ENCODE measurements around the gene ZNF117.
"Not testable (repeated sequence)": the region's sequence is repeated elsewhere in the genome, so short reads cannot be mapped to it uniquely, and the experiment has no call there.

ZNF117 gene

DNA sequence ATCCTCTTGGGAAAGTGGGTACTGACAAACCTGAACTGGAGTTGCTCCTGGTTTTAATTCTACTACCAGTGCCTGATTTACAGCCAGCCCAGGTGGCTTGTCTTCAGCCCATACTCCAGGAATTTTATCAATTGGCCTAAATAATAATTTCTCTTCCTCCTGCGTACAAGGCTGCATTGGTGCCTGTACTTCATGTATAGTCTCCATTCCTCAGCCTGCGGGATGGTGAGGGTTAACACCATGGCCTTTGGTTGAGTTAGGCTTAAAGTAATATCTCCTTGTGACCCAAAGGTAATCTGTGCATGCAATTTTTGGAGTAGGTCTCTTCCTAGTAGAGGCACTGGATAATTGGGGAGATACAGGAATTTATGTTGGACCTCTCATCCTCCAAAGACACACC lies 5.5 kb upstream of the ZNF117 start:
- DNase-seq = no peak

DNA sequence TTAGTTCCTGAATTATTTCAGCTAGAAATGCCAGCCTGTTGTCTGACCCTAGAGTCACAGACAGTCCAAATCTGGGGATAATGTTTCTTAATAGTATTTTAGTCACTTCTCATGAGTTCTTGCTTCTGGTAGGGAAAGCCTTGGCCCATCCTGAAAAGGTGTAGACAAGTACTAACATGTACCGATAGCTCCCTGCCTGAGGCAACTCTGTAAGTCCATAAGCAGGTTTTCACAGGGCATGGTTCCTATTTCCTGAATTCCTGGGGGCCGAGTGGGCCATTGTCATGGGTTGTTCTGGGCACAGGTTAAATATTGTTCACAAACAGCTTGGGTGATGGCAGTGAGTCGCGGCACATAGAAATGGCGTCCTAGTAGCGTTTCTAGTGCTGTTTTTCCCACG lies 3.1 kb upstream of the ZNF117 start:
- no peak for DNase-seq

DNA sequence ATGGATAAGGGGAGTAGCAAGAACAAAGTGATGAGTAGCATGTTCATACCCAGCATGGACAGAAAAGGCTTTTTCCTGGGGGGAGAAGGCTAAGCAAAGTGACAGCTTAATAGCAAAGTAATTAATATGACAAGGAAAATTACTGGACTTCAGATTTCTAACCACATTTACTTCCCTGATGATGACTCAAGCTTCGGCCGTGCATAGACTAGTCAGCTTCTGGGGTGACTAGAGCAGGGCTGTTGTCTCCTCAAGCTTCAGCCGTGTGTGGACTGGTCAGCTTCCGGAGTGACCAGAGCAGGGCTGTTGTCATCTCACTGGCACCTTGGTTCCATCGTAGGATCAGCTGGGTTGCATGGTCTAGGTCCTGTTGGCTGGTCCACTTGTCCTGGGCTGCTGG lies 2.1 kb upstream of the ZNF117 start:
- no peak for DNase-seq

DNA sequence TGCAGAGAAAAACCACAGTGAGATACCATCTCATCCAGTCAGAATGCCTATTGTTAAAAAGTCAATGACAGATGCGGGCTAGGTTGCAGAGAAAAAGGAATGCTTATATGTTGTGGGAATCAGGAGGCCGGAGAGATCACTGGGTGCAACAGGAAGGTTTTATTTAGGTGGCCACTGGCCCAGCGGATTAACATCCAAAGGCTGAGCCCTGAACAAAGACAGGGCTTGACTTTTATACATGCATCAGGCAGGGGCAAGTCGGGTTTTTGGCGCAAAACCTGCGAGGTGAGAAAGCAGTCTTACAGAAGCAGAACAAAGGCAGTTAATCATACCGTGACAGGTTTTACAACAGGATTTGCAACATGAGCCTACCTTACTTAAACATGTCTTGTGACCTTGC lies 620 bp downstream of the ZNF117 start:
- no peak for DNase-seq

DNA sequence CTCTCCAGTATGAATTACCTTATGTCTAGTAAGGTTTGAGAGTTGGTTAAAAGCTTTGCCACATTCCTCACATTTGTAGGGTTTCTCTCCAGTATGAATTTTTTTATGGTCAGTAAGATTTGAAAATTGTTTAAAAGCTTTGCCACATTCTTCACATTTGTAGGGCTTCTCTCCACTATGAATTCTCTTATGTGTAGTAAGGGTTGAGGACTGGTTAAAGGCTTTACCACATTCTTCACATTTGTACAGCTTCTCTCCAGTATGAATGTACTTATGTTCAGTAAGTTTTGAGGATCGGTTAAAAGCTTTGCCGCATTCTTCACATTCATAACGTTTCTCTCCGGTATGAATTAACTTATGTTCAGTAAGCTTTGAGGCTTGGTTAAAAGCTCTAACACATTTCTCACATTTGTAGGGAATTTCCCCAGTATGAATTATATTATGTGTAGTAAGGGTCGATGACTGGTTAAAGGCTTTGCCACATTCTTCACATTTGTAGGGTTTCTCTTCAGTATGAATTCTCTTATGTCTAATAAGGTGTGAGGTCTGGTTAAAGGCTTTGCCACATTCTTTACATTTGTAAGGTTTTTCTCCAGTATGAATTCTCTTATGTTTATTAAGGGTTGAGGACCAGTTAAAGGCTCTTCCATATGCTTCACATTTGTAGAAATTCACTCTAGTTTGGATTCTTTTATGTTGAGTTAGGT lies 12.2 kb downstream of the ZNF117 start:
- DNase-seq = no peak

DNA sequence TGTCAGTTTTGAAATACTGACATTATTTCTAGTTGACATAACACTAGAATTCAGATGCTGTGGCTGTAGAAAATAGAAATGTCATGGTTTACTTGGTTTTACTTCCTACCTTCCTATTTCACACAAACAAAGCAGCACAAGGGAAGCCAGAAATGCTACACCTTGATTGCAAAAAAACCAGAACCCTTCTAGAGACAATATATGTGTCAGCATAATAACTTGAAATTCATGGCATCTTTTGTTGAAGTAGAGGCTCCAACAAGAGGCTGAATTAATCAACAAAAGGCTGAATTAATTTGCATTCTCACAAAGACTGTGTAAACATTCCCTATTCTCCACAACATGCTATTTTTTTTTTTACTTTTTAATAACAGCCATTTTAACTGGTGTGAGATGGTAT lies 25.2 kb downstream of the ZNF117 start:
- DNase-seq = no peak

DNA sequence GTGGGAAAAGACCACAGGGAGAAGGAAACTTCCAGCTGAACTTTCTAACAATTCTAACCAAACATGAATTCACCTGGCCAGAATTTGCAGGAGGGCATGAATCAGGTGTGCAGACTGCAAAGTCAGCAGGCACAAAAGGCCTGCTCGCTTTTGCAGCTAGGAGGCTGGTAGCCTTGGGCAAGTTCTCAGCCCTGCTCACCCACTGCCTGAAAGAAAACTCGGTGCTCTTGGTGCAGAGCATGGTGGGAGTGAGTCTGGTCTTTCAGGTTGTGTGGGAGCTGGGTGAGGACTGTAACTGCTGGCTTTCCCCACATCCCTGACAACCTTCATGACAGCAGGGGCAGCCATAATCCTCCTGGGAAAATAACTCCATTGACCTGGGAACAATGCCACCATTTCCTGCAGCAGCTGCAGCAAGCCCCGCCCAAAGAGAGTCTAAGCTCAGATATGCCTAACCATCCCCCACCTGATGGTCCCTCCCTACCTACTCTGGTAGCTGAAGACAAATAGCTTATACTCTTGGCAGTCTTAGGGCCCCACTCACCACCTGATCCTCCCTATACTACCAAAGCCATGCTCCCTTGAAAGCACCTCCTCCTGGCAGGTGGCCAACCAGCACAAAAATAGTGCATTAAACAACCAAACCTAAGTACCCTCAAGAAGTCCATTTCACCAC lies 31.6 kb downstream of the ZNF117 start:
- no peak for DNase-seq

DNA sequence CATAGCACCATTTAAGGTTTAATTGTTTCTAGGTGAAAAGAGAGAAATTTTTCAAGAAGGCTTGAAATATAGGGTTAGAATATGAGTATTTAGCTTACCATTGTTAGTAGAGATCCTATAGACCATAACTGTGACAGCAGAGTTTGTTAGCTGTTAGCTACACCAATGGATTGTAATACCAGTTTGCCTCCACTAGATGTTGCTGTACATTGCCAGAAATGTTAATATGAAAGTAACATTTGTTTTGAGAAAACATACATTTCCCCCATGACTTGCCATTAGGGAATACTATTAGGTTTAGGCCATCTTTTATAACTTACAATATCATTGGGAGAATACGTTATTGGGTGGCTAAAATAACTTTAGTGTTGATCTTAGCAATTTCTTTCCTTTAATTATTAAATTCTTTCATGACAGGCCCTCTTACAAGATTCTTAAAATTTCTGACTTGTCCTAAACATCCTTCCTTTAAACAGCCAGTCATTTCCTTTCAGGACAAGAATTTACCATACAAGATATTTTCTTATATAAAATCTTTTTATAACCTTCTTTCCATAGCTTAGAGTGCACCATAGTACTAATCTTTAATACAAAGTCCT lies 39.5 kb downstream of the ZNF117 start:
- DNase-seq = no peak

DNA sequence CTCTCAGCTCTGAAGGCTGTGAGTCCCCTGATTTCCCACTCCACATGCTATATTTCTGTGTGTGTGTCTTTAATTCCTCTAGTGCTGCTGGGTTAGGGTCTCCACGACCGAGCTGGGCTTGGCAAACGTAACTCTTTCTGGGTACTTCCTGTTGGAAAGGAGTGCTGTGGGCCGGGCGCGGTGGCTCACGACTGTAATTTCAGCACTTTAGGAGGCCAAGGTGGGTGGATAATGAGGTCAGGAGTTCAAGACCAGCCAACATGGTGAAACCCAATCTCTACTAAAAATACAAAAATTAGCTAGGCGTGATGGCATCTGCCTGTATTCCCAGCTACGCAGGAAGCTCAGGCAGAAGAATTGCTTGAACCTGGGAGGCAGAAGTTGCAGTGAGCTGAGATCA lies 40.2 kb downstream of the ZNF117 start:
- not testable (repeated sequence) for DNase-seq

DNA sequence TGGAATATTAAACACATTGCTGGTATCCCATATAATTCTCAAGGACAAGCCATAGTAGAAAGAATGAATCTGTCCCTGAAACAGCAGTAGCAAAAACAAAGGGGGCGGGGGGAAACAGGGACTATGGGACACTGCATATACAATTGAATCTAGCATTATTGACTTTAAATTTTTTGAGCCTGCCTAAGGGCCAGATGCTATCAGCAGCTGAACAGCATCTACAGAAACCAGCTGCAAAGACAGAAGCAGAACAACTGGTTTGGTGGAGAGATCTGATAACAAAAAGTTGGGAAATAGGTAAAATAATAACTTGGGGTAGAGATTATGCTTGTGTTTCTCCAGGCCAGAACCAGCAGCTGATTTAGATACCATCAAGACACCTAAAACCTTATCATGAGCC lies 42.1 kb downstream of the ZNF117 start:
- not testable (repeated sequence) for DNase-seq

DNA sequence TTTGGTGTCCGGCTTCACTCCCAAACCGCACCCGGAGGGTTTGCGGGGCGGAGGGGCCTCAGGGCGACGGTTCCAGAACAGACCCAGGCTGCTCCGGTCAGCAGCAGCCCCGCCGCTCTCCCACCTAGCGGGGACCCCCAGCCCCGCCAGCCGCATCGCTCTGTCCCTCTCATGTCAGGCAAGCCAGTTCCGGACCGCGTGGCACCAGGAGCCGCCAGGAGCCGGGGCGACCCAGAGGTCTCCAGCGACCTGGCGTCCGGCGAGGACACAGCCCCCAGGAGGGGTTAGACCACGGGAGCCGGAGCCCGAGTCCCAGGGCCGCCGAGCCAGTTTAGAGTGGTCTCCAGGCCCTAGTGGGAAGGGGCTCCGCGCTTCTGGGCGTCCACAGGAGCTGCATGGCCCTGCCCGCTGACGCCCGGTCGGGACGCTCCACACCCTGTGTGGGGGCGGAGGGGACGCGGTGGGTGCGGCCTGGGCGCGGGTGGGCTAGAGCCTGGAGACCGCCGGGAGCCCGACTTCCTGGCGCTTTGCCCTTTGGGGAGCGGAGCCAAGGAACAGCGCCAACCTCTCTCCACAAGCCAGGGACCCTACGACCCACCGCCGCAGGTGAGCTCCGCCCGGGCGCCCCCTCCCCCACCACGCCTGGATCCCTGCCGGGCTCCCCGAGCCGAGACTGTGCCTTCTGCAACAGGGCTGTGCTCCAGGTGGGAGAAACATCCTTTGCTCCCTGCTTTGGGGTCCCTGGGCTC lies 43.4 kb downstream of the ZNF117 start:
- DNase-seq = no peak

DNA sequence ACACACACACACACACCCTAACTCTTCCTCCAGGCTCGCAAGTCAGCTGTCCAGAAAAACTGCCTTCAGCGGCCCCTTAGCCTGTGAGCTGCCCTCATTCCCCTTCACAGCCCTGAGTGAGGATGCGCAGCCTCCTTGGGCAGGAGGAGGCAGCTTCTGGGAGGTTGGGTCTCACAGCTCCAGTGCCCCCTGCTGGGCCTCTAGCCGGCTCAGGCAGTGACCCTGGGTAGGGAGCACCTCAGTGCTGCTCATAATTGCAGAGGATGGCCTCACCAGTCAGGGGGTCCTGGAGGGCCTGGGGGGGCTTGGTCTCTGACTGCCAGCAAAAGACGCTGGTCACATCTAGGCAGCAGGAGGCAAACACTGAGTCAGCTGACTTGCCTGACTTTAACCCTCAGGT lies 44.1 kb downstream of the ZNF117 start:
- peak; percentile 37 to 52 for DNase-seq

DNA sequence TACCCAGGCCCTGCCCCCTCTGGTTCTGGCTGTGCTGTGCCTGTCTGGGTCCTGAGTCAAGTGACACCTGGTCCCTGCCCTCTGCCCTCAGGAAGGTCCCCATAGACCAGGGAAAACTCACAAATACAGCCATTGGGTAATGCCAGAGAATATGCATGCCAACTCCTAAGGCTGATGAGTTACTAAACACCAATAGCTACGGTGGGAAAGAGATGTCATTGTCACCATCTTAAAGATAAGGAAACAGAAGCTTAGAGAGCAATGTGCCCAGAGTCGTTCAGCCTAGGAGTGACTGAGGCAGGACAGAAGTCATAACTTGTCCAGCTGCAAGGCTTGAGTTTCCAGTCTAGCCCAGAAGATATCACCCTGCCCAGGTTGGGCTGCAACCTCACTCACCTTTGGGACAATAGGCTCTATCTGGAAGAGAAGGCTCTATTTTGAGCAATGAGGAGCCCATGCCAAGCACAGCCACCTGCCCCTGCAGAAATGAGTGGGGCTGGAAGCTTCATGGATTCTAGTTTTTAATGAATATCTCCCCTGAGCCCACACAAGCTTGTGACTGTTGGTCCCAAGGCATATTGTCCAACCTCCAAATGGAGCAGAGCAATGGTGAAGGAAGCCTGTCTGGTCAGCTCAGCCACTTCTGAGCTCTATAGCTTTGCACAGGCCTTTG lies 45.2 kb downstream of the ZNF117 start:
- DNase-seq = no peak

DNA sequence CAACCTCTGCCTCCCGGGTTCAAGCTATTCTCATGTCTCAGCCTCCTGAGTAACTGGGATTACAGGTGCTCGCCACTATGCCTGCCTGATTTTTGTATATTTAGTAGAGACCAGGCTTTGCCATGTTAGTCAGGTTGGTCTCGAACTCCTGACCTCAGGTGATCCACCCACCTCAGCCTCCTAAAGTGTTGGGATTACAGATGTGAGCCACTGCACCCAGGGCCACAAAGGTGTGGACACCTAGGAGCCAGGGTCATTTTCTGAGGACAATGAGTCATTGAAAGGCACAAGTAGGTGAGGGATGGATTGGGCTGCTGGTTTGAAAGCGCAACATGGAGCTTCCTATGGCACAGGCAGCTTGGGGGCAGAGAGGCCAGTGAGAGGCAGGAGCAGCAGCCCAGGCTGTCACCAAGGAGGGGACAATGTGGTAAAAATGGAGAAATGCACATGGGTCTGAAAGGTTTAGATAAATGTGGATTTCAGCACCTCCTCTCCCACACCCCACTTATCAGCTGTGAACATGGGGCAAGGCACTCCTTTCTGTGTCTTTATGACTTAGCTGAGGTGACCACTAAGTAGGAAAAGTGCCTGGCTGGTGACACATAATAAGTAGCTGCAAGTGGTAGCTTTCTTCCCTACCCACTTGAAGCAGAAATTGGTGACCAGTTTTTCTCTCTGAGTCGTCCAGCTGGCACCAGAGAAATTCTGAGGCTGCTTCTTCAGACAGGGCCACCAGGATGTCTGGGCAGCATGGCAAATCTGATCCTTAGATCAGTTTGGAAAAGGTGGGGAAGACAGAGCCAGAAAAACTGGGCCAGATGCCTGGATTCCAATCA lies 46.0 kb downstream of the ZNF117 start:
- not testable (repeated sequence) for DNase-seq

DNA sequence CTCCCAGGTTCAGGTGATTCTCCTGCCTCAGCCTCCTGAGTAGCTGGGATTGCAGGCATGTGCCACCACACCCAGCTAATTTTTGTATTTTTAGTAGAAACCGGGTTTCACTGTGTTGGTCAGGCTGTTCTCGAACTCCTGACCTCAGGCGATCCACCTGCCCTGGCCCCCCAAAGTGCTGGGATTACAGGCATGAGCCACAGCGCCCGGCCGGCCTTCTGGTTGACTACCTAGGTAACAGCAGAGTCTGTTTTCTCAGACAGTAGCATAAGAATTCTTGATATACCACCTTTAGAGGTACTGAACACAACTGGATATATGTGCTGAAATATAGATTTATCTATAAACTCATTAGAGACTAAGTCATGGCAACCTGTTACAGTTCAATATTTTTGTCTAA lies 50.8 kb downstream of the ZNF117 start:
- not testable (repeated sequence) for DNase-seq

DNA sequence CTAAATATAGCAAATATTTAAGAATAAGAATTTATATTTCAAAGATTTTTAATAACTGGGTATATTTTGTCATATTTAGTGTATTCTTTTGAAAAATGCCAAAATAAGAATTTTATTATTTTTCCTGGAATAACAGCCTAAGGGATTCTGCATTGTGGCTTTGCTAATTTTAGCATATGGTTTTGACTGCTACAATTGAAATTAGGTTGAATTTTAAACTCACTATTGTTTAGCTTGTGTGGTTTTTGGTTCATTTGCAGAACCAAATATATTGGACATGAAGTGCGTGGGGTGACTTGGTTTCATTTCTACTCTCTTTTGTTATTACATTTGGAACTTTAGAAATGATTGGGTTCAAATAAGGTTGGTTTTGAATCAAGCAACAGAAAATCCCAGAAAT lies 52.3 kb downstream of the ZNF117 start:
- no peak for DNase-seq

DNA sequence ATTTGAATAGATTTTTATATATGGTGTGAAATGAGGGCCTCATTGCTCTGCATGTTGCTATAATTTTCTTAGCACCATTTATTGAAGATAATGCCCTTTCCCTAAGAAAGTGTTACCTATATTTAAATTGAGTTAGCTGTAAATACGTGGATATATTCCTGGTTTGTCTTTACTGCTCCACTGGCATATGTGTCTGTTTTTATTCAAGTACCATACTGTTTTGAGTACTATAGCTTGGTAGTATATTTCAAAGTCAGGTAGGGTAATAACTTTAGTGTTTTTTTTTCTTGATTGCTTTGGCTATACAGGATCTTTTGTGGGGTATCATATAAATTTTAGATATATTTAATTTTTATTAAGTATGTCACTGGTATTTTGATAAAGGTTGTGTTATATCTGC lies 56.4 kb downstream of the ZNF117 start:
- no peak for DNase-seq

DNA sequence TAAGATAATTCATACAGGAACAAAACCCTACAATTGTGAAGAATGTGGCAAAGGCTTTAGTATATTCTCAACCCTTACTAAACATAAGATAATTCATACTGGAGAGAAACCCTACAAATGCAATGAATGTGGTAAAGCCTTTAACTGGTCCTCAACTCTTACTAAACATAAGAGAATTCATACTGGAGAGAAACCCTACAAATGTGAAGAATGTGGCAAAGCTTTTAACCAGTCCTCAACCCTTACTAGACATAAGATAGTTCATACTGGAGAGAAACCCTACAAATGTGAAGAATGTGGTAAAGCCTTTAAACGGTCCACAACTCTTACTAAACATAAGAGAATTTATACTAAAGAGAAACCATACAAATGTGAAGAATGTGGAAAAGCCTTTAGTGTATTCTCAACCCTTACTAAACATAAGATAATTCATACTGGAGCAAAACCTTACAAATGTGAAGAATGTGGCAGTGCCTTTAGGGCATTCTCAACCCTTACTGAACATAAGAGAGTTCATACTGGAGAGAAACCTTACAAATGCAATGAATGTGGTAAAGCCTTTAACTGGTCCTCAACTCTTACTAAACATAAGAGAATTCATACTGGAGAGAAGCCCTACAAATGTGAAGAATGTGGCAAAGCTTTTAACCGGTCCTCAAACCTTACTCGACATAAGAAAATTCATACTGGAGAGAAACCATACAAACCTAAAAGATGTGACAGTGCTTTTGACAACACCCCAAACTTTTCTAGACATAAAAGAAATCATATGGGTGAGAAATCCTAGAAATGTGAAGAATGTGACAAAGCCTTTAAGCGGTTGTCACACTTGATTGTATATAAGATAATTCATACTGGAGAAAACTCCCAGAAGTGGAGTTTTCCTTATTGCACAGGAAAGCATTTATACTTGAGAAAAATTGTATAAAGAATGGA lies 62.3 kb downstream of the ZNF117 start:
- not testable (repeated sequence) for DNase-seq

Data from activated T-cell treated with anti-CD3 and anti-CD28 coated beads, Interleukin-2, amount 50 U/mL, for 48 hours (primary cell).